HepG2 (cell line): ENCODE results near the gene LY6G5B. TPM values are rescaled to one million over a fixed set of nuclear protein-coding genes. Genes with fewer than 3 reads are reported as not detected.
A peak's percentile ranks its signal among the peaks of the same experiment; 100 is the strongest.

Experiments
- AGO1 ChIP-seq: fragments of 200-400 bp; formaldehyde crosslinking; IDR thresholded peaks from 2 replicates; pipeline ENCODE4 v1.6.1; 2017; ENCODE audit warnings: mild to moderate bottlenecking, low read depth, low read length, moderate library complexity; ENCODE audit not compliant: poor library complexity, severe bottlenecking
- CENPT ChIP-seq: sonication (generic); formaldehyde crosslinking; IDR thresholded peaks from 2 replicates; pipeline ENCODE4 v1.8.0; 2022; ENCODE audit warnings: low read depth, mild to moderate bottlenecking, moderate library complexity, missing genetic modification reagents
- MAFF ChIP-seq: IDR thresholded peaks from 2 replicates; pipeline ENCODE4 v1.6.1; 2011; ENCODE audit warnings: low read depth, low read length, improper control_type of control experiment
- PAF1 ChIP-seq: IDR thresholded peaks from 2 replicates; pipeline ENCODE4 v1.6.1; 2016; ENCODE audit warnings: missing genetic modification reagents, missing compliant biosample characterization
- POLR2G ChIP-seq: fragments of 200-400 bp; formaldehyde crosslinking; IDR thresholded peaks from 2 replicates; pipeline ENCODE4 v1.6.1; 2018; ENCODE audit warnings: mild to moderate bottlenecking, low read depth, low read length, moderate library complexity
- SYNCRIP ChIP-seq: fragments of 200-400 bp; formaldehyde crosslinking; IDR thresholded peaks from 2 replicates; pipeline ENCODE4 v1.6.1; 2018; ENCODE audit warnings: mild to moderate bottlenecking, low read depth, low read length; ENCODE audit not compliant: insufficient read depth
- TBP ChIP-seq: sonication (generic); formaldehyde crosslinking; IDR thresholded peaks from 2 replicates; pipeline ENCODE4 v1.5.0; 2020; ENCODE audit warnings: missing genetic modification reagents
- TEAD3 ChIP-seq: optimal IDR thresholded peaks from 2 replicates; pipeline ENCODE3; 2016; ENCODE audit warnings: borderline replicate concordance
- ZNF20 ChIP-seq: sonication (generic); formaldehyde crosslinking; IDR thresholded peaks from 2 replicates; pipeline ENCODE4 v1.4.0; 2020; ENCODE audit warnings: mild to moderate bottlenecking, moderate library complexity, missing genetic modification reagents
- ZNF441 ChIP-seq: sonication (generic); formaldehyde crosslinking; IDR thresholded peaks from 2 replicates; pipeline ENCODE4 v1.7.0; 2021; ENCODE audit warnings: missing genetic modification reagents, borderline replicate concordance
- ZNF614 ChIP-seq: IDR thresholded peaks from 2 replicates; pipeline ENCODE4 v1.6.1; 2018; ENCODE audit warnings: missing biosample characterization, missing genetic modification reagents, inconsistent platforms, borderline replicate concordance
- ZNF713 ChIP-seq: sonication (generic); formaldehyde crosslinking; IDR thresholded peaks from 2 replicates; pipeline ENCODE4 v1.4.0; 2020; ENCODE audit warnings: mild to moderate bottlenecking, missing genetic modification reagents
- ZNF724P ChIP-seq: sonication (generic); formaldehyde crosslinking; IDR thresholded peaks from 2 replicates; pipeline ENCODE4 v1.8.0; 2022; ENCODE audit warnings: missing genetic modification reagents, borderline replicate concordance
- ZSCAN25 ChIP-seq: sonication (generic); formaldehyde crosslinking; IDR thresholded peaks from 2 replicates; pipeline ENCODE4 v1.8.0; 2022; ENCODE audit warnings: mild to moderate bottlenecking, missing genetic modification reagents
- polyA plus RNA-seq, 8 experiments: library from polyadenylated mRNA; depleted of rRNA in 3 of 8; stranded (reverse) in 7 of 8; unstranded in 1 of 8; fragments of >200 nt; fragmentation: Illumina TruSeq in 4 of 8; extraction: Trizol in 4 of 8; gene quantifications; 2 replicates each; pipeline versions ENCODE4 v1.2.1 to v1.2.3, GENCODE V29; 2011 to 2016; ENCODE audit warnings: low read depth in 4 of 8, missing spikeins in 1 of 8, mixed read lengths in 1 of 8; ENCODE audit not compliant: insufficient read depth in 1 of 8
- total RNA-seq, 5 experiments: library from RNA; depleted of rRNA; stranded (reverse); fragments of >200 nt; fragmentation: Illumina TruSeq; extraction: Trizol; gene quantifications; 2 replicates each; pipeline ENCODE4 v1.2.3, GENCODE V29; 2016; ENCODE audit warnings: low read depth in 1 of 5
- TF ChIP-seq, protein P1 (sequence below): sonication (generic); formaldehyde crosslinking; IDR thresholded peaks from 2 replicates; pipeline ENCODE4 v1.8.0; 2022; ENCODE audit warnings: missing genetic modification reagents, mild to moderate bottlenecking, moderate library complexity, borderline replicate concordance
- TF ChIP-seq, protein P2 (sequence below): sonication (generic); formaldehyde crosslinking; IDR thresholded peaks from 2 replicates; pipeline ENCODE4 v1.4.0; 2020; ENCODE audit warnings: mild to moderate bottlenecking, missing genetic modification reagents
- TF ChIP-seq, protein P3 (sequence below): sonication (generic); formaldehyde crosslinking; IDR thresholded peaks from 2 replicates; pipeline ENCODE4 v1.4.0; 2020; ENCODE audit warnings: mild to moderate bottlenecking, missing genetic modification reagents
- TF ChIP-seq, protein P4 (sequence below): sonication (generic); formaldehyde crosslinking; conservative IDR thresholded peaks from 2 replicates; pipeline ENCODE4 v1.4.0; 2020; ENCODE audit warnings: missing genetic modification reagents
- TF ChIP-seq, protein P5 (sequence below): sonication (generic); formaldehyde crosslinking; IDR thresholded peaks from 2 replicates; pipeline ENCODE4 v1.5.0; 2020; ENCODE audit warnings: mild to moderate bottlenecking, missing genetic modification reagents, borderline replicate concordance

Gene LY6G5B
- total and polyA plus RNA-seq, 2 of the 13 experiments (the other 11 are each of a cell fraction or from before 2014, with no cell fraction given): 7.8 to 15.7 TPM

DNA sequence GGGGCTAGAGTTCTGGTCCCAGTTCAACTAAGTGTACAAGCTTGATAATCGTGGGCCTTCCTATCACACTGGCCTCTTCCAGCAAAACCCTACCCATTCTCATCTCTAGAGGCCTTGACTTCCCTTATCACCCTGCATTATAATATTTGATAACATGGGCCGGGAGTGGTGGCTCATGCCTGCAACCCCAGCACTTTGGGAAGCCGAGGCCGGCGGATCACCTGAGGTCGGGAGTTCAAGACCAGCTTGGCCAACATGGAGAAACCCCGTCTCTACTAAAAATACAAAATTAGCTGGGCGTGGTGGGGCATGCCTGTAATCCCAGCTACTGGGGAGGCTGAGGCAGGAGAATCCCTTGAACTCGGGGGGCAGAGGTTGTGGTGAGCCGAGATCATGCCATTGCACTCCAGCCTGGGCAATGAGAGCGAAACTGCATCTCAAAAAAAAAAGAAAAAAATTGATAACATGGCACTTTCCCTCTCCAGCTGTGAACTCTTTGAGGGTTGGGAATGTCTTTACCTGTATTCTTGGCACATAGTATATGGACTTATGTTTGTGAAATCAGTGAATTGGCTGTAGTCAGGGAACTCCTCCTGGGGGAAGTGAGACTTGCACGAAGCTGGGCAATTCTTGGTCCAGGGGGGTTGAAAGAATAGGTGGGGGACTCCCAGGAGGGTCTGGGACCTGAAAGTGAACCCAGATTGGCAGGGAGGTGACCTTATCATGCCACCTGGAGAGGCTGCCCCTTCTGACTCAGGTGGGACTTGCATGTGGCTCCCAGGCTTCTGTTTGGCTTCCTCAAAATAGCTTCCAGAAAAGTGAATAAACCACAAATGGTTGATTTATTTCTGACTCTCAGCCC lies 8.3 kb upstream of the LY6G5B start (continued):
- no peak for TF ChIP-seq TBP
- no peak for TF ChIP-seq CENPT (CRISPR knock-in tag)
- no peak for TF ChIP-seq ZNF20 (CRISPR knock-in tag)
- TF ChIP-seq, protein P1, sequence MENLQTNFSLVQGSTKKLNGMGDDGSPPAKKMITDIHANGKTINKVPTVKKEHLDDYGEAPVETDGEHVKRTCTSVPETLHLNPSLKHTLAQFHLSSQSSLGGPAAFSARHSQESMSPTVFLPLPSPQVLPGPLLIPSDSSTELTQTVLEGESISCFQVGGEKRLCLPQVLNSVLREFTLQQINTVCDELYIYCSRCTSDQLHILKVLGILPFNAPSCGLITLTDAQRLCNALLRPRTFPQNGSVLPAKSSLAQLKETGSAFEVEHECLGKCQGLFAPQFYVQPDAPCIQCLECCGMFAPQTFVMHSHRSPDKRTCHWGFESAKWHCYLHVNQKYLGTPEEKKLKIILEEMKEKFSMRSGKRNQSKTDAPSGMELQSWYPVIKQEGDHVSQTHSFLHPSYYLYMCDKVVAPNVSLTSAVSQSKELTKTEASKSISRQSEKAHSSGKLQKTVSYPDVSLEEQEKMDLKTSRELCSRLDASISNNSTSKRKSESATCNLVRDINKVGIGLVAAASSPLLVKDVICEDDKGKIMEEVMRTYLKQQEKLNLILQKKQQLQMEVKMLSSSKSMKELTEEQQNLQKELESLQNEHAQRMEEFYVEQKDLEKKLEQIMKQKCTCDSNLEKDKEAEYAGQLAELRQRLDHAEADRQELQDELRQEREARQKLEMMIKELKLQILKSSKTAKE: no peak
- peak; percentile 44; the same call in 1 of the 2 replicates for TF ChIP-seq POLR2G
- TF ChIP-seq AGO1: peak; percentile 19
- TF ChIP-seq, protein P2, sequence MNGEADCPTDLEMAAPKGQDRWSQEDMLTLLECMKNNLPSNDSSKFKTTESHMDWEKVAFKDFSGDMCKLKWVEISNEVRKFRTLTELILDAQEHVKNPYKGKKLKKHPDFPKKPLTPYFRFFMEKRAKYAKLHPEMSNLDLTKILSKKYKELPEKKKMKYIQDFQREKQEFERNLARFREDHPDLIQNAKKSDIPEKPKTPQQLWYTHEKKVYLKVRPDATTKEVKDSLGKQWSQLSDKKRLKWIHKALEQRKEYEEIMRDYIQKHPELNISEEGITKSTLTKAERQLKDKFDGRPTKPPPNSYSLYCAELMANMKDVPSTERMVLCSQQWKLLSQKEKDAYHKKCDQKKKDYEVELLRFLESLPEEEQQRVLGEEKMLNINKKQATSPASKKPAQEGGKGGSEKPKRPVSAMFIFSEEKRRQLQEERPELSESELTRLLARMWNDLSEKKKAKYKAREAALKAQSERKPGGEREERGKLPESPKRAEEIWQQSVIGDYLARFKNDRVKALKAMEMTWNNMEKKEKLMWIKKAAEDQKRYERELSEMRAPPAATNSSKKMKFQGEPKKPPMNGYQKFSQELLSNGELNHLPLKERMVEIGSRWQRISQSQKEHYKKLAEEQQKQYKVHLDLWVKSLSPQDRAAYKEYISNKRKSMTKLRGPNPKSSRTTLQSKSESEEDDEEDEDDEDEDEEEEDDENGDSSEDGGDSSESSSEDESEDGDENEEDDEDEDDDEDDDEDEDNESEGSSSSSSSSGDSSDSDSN (CRISPR knock-in tag): no peak
- TF ChIP-seq ZSCAN25 (CRISPR knock-in tag): no peak
- TF ChIP-seq ZNF724P (CRISPR knock-in tag): peak; percentile 13; the same call in 1 of the 2 replicates
- TF ChIP-seq ZNF441 (CRISPR knock-in tag): no peak
- no peak for TF ChIP-seq ZNF713 (CRISPR knock-in tag)
- TF ChIP-seq, protein P3, sequence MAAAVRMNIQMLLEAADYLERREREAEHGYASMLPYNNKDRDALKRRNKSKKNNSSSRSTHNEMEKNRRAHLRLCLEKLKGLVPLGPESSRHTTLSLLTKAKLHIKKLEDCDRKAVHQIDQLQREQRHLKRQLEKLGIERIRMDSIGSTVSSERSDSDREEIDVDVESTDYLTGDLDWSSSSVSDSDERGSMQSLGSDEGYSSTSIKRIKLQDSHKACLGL: no peak
- no peak for TF ChIP-seq TEAD3
- TF ChIP-seq MAFF: no peak
- no peak for TF ChIP-seq SYNCRIP
- peak; percentile 83 for TF ChIP-seq PAF1 (CRISPR knock-in tag)
- no peak for TF ChIP-seq ZNF614 (CRISPR knock-in tag)
- TF ChIP-seq, protein P4, sequence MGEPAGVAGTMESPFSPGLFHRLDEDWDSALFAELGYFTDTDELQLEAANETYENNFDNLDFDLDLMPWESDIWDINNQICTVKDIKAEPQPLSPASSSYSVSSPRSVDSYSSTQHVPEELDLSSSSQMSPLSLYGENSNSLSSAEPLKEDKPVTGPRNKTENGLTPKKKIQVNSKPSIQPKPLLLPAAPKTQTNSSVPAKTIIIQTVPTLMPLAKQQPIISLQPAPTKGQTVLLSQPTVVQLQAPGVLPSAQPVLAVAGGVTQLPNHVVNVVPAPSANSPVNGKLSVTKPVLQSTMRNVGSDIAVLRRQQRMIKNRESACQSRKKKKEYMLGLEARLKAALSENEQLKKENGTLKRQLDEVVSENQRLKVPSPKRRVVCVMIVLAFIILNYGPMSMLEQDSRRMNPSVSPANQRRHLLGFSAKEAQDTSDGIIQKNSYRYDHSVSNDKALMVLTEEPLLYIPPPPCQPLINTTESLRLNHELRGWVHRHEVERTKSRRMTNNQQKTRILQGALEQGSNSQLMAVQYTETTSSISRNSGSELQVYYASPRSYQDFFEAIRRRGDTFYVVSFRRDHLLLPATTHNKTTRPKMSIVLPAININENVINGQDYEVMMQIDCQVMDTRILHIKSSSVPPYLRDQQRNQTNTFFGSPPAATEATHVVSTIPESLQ: no peak
- TF ChIP-seq, protein P5, sequence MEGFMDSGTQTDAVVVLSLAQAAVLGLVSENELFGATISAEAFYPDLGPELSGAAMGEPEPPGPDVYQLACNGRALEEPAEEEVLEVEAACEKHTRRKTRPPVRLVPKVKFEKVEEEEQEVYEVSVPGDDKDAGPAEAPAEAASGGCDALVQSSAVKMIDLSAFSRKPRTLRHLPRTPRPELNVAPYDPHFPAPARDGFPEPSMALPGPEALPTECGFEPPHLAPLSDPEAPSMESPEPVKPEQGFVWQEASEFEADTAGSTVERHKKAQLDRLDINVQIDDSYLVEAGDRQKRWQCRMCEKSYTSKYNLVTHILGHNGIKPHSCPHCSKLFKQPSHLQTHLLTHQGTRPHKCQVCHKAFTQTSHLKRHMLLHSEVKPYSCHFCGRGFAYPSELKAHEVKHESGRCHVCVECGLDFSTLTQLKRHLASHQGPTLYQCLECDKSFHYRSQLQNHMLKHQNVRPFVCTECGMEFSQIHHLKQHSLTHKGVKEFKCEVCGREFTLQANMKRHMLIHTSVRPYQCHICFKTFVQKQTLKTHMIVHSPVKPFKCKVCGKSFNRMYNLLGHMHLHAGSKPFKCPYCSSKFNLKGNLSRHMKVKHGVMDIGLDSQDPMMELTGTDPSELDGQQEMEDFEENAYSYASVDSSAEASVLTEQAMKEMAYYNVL (CRISPR knock-in tag): no peak
